Measurements from ENCODE around the gene MAD1L1.

The MAD1L1 gene

GRCh38 chr7:1986366-1987083 is 246.2 kb downstream of the MAD1L1 start:
- Histone ChIP-seq H3K36me3 (ENCODE audit: low read depth) (no peaks in the 10 kb centered on the region), H3K4me1 (ENCODE audit: insufficient read depth, poor library complexity, severe bottlenecking) (no peaks in the 10 kb centered on the region), H3K9me3 (ENCODE audit: severe bottlenecking) (no peaks in the 10 kb centered on the region), H3K4me3 (ENCODE audit: severe bottlenecking) (no peak overlapping the region), H3K27ac (ENCODE audit: poor library complexity, severe bottlenecking) (no peak overlapping the region), H3K27me3 (ENCODE audit: insufficient read depth, poor library complexity, severe bottlenecking) (no peaks in the 10 kb centered on the region)
- DNase-seq (ENCODE audit: low spot score) (no peak), ATAC-seq (ENCODE audit: low read depth) (no peak)
- TF ChIP-seq, protein P1, sequence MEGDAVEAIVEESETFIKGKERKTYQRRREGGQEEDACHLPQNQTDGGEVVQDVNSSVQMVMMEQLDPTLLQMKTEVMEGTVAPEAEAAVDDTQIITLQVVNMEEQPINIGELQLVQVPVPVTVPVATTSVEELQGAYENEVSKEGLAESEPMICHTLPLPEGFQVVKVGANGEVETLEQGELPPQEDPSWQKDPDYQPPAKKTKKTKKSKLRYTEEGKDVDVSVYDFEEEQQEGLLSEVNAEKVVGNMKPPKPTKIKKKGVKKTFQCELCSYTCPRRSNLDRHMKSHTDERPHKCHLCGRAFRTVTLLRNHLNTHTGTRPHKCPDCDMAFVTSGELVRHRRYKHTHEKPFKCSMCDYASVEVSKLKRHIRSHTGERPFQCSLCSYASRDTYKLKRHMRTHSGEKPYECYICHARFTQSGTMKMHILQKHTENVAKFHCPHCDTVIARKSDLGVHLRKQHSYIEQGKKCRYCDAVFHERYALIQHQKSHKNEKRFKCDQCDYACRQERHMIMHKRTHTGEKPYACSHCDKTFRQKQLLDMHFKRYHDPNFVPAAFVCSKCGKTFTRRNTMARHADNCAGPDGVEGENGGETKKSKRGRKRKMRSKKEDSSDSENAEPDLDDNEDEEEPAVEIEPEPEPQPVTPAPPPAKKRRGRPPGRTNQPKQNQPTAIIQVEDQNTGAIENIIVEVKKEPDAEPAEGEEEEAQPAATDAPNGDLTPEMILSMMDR (IDR thresholded peaks at IDR 0.05; ENCODE audit: poor library complexity, severe bottlenecking), result no peak

DNA sequence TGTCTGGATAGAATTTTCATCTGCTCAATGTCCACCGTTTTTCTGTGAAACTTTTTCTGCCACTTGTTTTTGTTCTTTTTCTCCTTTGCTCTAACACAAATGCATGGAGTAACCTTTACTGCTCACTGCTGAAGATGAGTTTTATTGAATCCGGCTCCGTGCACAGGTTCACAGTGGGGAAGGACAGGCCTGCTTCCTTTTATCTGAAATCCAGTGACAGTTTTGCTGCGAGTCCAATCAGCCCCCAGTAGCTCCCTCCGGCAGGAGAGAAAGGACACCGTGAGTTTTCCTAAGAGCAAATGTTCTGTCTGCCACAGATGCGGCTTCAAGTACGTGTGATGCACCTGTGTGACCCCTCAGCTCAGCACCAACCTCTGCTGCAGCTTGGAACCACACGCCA is 246.8 kb downstream of the MAD1L1 start:
- no peak for ATAC-seq (ENCODE audit: low read depth)
- H3K4me1 ChIP-seq (ENCODE audit: insufficient read depth, poor library complexity, severe bottlenecking), result peaks cover under 1% of the 10 kb centered on the region
- no peak for DNase-seq (ENCODE audit: low spot score)
- H3K9me3 ChIP-seq (ENCODE audit: severe bottlenecking), result no peaks in the 10 kb centered on the region
- no peak overlapping the region for H3K4me3 ChIP-seq (ENCODE audit: severe bottlenecking)
- H3K27ac ChIP-seq (ENCODE audit: poor library complexity, severe bottlenecking), result no peak overlapping the region
- TF ChIP-seq, protein P1 (IDR thresholded peaks at IDR 0.05; ENCODE audit: poor library complexity, severe bottlenecking), result no peak
- no peaks in the 10 kb centered on the region for H3K36me3 ChIP-seq (ENCODE audit: low read depth)
- H3K27me3 ChIP-seq (ENCODE audit: insufficient read depth, poor library complexity, severe bottlenecking), result no peaks in the 10 kb centered on the region

DNA sequence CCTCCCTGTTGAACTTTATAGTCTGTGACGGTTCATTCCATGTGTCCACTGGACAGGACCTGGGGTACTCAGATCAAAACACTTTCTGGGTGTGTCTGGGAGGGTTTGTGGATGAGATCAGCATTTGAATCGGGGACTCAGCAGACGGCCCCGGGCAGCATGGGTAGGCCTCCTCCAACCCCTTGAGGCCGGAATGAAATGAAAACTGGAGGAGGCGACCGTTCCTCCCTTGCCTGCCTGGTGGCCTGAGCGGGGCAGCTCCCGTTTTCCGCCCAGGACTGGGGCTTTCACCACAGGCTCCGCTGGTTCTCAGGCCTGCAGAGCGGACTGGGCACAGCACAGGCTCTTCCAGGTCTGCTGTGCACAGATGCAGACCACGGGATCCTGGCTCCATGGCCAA is 247.7 kb downstream of the MAD1L1 start:
- TF ChIP-seq, protein P1 (IDR thresholded peaks at IDR 0.05; ENCODE audit: poor library complexity, severe bottlenecking), result no peak
- peaks cover 6% of the 10 kb centered on the region for H3K4me1 ChIP-seq (ENCODE audit: insufficient read depth, poor library complexity, severe bottlenecking)
- ATAC-seq (ENCODE audit: low read depth) (no peak), DNase-seq (ENCODE audit: low spot score) (no peak)
- H3K27me3 ChIP-seq (ENCODE audit: insufficient read depth, poor library complexity, severe bottlenecking), result no peaks in the 10 kb centered on the region
- no peak overlapping the region for H3K4me3 ChIP-seq (ENCODE audit: severe bottlenecking)
- no peaks in the 10 kb centered on the region for H3K9me3 ChIP-seq (ENCODE audit: severe bottlenecking)
- no peak overlapping the region for H3K27ac ChIP-seq (ENCODE audit: poor library complexity, severe bottlenecking)
- no peaks in the 10 kb centered on the region for H3K36me3 ChIP-seq (ENCODE audit: low read depth)

DNA sequence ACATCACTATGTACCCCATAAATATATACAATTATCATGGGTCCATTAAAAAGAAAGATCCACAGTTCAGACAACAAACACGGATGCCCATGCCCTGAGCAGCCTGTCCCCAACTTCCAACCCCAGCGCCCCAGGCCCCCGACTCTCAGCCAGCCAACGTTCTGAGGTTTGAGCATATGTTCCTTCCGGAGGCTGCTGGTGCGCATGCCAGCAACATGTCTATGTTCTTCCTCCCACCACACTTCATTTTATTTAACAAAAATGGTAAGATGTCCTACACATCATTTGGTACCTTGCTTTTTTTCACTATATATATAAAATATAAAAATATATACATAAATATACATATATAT is 250.9 kb downstream of the MAD1L1 start:
- no peak overlapping the region for H3K4me3 ChIP-seq (ENCODE audit: severe bottlenecking)
- no peaks in the 10 kb centered on the region for H3K36me3 ChIP-seq (ENCODE audit: low read depth)
- ATAC-seq (ENCODE audit: low read depth) (no peak), DNase-seq (ENCODE audit: low spot score) (no peak)
- TF ChIP-seq, protein P1 (IDR thresholded peaks at IDR 0.05; ENCODE audit: poor library complexity, severe bottlenecking), result no peak
- peaks cover 6% of the 10 kb centered on the region for H3K4me1 ChIP-seq (ENCODE audit: insufficient read depth, poor library complexity, severe bottlenecking)
- H3K9me3 ChIP-seq (ENCODE audit: severe bottlenecking), result no peaks in the 10 kb centered on the region
- no peaks in the 10 kb centered on the region for H3K27me3 ChIP-seq (ENCODE audit: insufficient read depth, poor library complexity, severe bottlenecking)
- no peak overlapping the region for H3K27ac ChIP-seq (ENCODE audit: poor library complexity, severe bottlenecking)

DNA sequence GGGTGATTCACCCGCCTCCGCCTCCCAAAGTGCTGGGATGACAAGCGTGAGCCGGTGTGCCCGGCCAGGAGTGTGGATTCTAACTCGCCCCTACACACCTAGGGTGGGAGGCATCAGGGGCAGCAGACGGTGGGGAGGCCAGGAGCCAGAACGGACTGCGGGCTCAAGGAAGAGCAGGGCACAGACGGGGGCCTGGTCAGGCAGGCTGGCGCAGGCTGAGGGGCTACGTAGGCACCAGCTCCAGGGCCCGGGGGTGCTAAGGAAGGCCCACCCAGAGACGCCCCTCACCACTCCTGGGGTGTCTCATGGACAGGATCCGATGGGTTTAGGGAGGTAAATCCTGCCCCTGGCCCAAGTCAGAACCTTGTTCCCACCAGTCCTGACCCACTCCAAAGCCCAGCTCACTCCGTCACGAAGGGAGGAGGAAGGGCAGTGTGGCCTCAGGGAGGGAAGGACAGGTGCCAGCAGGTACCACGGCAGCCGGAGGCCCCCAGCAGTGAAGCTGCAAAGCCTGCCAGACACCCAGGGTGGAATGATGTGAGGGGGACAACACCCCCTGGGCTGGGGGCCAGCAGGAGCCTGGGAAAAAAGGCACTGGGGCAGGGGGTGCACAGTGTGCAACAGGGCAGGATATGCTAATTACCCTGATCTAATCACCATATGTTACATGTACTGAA is 251.4 kb downstream of the MAD1L1 start:
- H3K4me1 ChIP-seq (ENCODE audit: insufficient read depth, poor library complexity, severe bottlenecking), result peaks cover 6% of the 10 kb centered on the region
- no peak overlapping the region for H3K4me3 ChIP-seq (ENCODE audit: severe bottlenecking)
- ATAC-seq (ENCODE audit: low read depth) (no peak), DNase-seq (ENCODE audit: low spot score) (no peak)
- no peaks in the 10 kb centered on the region for H3K9me3 ChIP-seq (ENCODE audit: severe bottlenecking)
- H3K27me3 ChIP-seq (ENCODE audit: insufficient read depth, poor library complexity, severe bottlenecking), result no peaks in the 10 kb centered on the region
- TF ChIP-seq, protein P1 (IDR thresholded peaks at IDR 0.05; ENCODE audit: poor library complexity, severe bottlenecking), result no peak
- H3K27ac ChIP-seq (ENCODE audit: poor library complexity, severe bottlenecking), result no peak overlapping the region
- no peaks in the 10 kb centered on the region for H3K36me3 ChIP-seq (ENCODE audit: low read depth)

Data from RWPE2 (cell line).